HG03280 (cell line): ENCODE measurements around the gene PXMP4.

Experiments used
- ATAC-seq: cut with Tn5 transposase; IDR thresholded peaks from one replicate; pipeline ENCODE4 v1.9.1; 2021; ENCODE audit warnings: mild to moderate bottlenecking, moderate library complexity; ENCODE audit not compliant: unreplicated experiment

Gene PXMP4

DNA sequence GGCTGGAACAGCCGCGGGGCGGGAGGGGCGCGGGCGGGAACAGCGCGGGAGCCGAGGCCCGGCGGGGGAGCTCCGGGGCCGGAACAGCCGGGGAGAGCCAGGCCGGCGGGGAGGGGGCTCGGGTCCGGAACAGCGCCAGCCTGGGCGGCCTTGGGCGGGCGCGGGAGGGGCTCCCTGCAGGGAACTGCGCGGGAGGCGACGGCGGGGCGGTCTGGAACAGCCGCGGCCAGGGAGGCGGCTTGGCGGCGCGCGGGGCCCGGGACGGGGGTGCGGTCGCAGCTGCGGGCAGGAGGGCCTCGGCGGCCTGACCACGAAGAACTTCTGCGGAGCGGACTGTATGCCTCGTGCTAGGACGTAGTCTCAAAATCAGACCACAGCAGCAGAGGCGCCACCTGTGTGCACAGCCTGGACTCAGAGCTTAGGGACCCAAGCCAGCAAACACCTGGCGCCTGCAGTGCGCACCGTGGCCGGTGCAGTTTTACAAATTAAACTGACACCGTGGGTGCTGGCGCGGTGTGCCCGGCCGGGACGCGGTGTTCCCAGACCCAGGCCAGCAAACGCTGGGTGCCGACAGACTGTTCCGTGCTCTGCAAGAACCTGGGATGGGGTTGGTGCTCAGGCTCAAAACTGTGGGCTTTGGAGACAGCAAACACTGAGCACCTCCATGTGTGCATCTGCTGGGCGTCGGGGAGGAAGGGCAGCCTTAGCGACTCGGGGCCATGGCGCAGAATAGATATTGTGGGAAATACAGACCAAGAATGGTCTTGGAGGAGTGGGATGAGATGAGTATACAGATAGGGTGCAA, 12.3 kb upstream of the PXMP4 start:
- ATAC-seq = peak; percentile 55

DNA sequence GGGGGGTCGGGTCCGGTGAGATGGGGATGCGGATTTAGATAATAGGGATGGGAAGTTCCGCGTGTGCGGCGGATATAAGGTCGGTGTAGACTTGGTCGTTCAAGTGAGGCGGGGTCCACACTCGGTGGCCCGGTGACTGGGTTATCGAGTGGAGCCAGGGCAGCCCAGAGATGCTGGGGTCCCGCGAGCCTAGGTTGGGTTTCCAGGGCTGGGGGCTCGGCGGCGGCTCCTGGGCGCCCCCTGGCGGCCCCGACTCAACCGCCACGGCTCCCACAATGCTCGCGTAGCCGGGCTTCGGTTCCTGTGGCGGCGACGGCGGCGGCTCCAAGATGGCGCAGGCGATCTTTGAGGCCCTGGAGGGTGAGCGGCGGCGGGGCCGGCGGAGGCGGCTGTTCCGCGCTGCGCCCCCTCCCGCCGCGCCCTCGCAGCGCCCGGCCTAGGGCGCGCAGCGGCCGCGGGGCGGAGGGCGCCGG, 11.6 kb upstream of the PXMP4 start, which contains the start of gene ZNF341:
ZNF341 (plus strand) TSS at position 304 of the 473 bp plus-strand sequence; CDS start at position 330, 26 bp downstream.
- peak; percentile 85 for ATAC-seq

GRCh38 chr20:33730946-33731692, 11.0 kb upstream of the PXMP4 start:
- ATAC-seq = no peak

- no peak for ATAC-seq
These were observed 9.0 kb upstream of the PXMP4 start for GRCh38 chr20:33729101-33729500.

GRCh38 chr20:33728463-33728862, 8.4 kb upstream of the PXMP4 start:
- no peak for ATAC-seq

GRCh38 chr20:33727806-33728205, 7.7 kb upstream of the PXMP4 start:
- ATAC-seq = no peak

DNA sequence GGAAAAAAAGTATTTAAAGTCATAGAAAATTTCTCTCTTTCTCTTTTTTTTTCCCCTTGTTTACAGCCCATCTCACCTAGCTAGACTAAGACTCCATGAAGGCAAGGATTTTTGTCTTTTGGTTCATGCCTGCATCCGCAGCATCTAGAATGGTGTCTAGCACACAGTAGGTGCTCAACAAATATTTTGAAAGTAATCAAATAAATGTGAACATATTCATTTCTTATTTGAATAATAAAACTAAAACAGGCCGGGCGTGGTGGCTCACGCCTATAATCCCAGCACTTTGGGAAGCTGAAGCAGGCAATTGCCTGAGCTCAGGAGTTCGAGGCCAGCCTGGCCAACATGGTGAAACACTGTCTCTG, 7.0 kb upstream of the PXMP4 start:
- ATAC-seq = no peak

- no peak for ATAC-seq
These were observed 5.6 kb upstream of the PXMP4 start for GRCh38 chr20:33725607-33726264.

- ATAC-seq = no peak
These were observed 4.5 kb upstream of the PXMP4 start for GRCh38 chr20:33724439-33725094.

DNA sequence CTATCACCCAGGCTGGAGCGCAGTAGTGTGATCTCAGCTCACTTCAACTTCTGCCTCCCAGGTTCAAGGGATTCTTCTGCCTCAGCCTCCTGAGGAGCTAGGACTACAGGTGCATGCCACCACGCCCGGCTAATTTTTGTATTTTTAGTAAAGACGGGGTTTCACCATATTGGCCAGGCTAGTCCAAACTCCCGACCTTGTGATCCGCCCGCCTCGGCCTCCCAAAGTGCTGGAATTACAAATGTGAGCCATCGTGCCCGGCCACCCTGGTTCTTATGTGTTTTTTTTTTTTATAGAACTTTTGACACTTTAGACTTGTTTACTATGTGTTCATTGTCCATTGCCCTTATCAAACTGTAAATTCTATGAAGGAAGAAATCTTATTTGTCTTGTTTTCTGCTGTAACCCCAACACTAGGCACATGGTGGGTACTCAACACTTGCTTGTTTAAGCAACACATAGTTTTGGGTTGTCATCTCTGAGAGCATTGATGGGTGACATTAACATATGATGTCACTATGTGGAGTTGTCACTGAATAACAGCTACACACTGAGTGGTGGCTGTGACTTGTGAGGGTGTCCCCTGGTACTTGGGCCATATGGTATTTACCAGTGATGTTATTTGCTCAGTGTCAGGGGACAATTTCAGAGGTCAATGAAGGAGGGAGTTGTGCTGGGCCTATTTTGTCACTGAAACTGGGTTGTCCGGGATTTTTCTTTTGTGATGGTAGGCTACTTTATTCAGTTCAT, 1.5 kb upstream of the PXMP4 start:
- ATAC-seq = no peak

DNA sequence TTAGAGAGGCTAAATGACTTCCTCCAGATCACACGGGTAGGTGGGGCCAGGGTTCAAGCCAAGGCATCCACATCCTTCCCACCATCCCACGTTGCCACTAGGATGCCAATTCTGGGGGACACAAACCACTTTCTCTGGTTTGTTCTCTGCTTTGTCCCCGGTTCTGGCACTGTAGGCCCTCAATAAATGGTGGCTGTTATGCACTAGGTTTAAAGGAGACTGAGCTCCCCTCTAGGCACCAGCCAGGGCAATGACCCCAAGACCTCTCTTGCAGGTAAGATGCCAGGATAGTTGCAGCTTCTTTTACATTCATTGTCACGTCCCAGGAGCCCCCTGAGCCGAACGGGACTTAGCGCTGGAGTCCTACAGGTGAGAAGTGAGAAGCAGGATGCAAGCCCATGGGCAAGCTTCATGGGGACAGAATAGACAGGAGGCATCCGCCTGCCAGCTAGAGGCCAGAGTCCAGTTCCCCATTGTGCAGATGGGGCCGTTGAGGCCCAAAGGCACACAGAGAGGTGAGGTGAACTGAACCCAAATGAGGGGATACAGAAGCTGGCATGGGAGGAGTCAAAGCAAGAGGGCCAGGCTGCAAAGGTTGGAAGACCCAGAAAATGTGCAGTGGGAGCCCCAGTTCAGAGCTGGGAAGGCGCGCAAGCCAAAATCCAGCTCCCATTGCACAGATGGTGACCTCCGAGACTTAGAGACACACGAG, 677 bp downstream of the PXMP4 start:
- peak; percentile 1 for ATAC-seq

DNA sequence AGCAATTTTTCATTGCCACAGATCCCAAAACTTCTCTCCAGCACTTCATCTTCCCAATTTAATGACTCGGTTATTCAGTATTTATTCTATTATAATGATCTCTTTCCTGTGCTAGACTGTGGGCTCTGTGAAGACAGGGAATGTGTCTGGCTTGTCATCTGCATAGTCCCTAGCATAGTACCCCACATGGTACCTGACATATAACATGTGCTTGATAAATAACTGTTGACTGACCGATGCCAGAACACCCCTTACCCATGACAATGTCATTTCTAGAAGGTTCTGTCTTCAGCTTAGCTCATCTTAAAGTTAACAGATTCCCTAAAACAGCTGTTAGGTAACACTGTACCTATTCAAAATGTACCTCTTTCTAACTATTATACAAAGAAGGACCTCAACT, 3.6 kb downstream of the PXMP4 start:
- no peak for ATAC-seq

DNA sequence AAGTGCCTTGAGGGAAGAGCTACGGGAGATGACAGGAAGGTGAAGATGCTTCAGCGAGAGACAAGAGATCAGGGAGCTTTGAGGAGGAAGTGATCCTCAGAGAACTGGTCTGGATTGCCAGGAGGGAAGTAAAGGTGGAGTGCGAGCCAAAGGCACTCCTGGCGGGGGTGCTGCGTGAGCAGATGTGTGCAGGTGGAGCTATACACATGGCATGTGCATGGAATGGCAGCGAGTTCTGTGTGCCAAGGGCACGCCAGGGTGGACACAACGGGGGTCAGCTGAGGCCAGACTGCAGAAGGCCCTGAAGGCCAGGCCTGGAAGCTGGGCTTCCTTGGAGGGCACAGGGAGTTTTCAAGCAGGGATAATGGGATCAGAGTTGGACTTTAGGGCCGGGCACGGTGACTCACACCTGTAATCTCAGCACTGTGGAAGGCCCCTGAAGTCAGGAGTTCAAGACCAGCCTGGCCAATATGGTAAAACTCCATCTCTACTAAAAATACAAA, 6.2 kb downstream of the PXMP4 start:
- ATAC-seq = no peak

DNA sequence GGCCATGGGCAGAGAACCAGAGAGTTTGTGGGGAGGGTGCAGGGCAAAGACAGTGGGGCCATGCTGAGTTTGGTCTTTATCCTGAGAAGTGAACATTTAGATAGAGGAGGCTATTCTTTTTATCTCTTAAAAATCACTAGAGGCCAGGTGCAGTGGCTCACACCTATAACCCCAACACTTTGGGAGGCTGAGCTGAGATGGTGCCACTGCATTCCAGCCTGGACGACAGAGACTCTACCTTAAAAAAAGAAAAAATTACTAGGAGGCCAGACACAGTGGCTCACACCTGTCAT, 8.7 kb downstream of the PXMP4 start:
- ATAC-seq = no peak

GRCh38 chr20:33710681-33711445, 9.2 kb downstream of the PXMP4 start:
- ATAC-seq = no peak

DNA sequence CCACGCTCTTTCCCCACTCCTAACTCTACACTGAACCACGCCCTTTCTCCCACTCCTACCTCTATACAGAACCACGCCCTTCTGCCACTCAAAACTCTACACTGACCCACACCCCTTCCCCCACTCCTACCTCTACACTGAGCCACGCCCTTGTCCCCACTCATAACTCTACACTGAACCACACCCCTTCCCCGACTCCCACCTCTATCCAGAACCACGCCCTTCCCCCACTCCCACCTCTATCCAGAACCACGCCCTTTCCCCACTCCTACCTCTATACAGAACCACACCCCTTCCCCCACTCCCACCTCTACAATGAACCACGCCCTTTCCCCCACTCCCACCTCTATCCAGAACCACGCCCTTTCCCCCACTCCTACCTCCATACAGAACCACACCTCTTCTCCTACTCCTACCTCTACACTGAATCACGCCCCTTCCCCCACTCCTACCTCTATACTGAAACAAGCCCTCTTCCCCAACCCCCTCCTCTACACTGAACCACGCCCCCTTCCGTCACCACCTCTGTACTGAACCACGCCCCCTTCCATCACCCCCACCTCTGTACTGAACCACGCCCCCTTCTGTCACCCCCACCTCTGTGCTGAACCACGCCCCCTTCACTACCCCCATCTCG, 10.1 kb downstream of the PXMP4 start:
- no peak for ATAC-seq

DNA sequence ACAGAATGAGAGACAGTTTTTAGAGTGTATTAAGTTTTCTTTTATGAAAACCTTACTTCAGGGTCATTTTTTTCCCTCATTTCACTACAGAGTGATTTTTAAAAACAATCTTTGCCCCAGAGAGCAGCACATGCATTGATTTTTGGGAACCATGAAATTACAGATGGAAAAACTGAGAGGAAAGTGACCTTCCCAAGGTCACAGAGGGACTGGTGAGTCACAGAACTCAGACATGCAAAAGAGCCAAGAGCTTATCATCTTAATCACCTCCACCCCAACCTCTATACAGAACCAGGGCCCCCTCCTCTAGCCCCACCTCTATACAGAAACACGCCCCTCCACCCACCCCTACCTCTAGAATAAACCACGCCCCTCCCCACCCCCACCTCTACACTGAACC, 10.7 kb downstream of the PXMP4 start:
- no peak for ATAC-seq

DNA sequence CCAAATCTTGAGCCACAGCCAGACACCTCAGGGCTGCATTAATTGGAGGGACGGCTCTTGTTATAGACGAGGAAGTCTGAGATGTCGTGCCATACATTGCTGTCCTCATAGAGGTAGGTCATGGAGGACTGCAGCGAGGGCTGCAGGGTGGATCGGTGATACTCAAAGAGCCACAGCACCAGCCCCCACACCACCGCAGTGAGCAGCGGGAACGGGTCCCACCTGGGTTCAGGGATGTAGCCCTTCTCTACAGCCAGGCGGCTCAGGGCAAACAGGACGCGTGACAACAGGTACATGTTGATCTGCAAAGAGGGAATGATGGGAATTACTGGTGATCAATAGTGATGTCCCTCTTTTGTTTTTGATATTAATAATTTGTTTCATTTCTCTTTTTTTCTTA, 12.4 kb downstream of the PXMP4 start:
- no peak for ATAC-seq
